Measurements from ENCODE around the gene BCAM.

DNA sequence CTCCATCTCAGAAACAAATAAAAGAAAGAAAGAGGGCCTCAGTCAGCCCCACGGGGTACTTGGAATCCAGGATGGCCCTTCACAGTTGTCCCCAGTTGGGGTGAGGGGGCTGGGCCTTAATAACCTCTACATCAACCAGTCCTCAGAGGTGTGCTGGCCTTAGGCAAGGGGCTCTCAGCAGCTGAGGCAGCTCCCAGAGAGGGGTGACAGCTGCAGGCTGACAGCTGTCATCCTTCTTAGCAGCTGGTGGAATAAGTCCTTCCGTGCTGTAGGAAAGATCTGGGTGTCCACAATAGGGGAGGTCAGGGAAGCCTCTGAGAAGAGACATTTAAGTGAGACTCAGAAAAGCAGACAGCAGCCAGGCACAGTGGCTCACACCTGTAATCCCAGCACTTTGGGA, 7.4 kb downstream of the BCAM start:
- TF ChIP-seq GATA2 (IDR thresholded peaks at IDR 0.05; ENCODE audit: low read depth, low read length) (no peak), GATA3 (IDR thresholded peaks at IDR 0.05; ENCODE audit: low read depth, low read length) (no peak)
